HEK293 (cell line): ENCODE data around the gene CNOT4.
A peak's percentile ranks its signal among the peaks of the same experiment; 100 is the strongest.

Source experiments
- FEZF1 ChIP-seq: fragments of 450-650 bp; formaldehyde crosslinking; IDR thresholded peaks from 2 replicates; pipeline ENCODE4 v1.5.1; 2016; ENCODE audit warnings: missing biosample characterization, missing genetic modification characterization
- GLI4 ChIP-seq: fragments of 450-650 bp; formaldehyde crosslinking; IDR thresholded peaks from 2 replicates; pipeline ENCODE4 v1.5.1; 2016; ENCODE audit warnings: missing biosample characterization, missing genetic modification characterization
- KLF8 ChIP-seq: fragments of 450-650 bp; formaldehyde crosslinking; IDR thresholded peaks from 2 replicates; pipeline ENCODE4 v1.5.1; 2016; ENCODE audit warnings: missing biosample characterization, missing genetic modification characterization
- SP2 ChIP-seq: fragments of 450-650 bp; formaldehyde crosslinking; IDR thresholded peaks from 2 replicates; pipeline ENCODE4 v1.5.1; 2016; ENCODE audit warnings: missing biosample characterization, missing genetic modification characterization
- SP3 ChIP-seq: fragments of 450-650 bp; formaldehyde crosslinking; IDR thresholded peaks from 2 replicates; pipeline ENCODE4 v1.5.1; 2016; ENCODE audit warnings: missing biosample characterization, missing genetic modification characterization
- ZBTB1 ChIP-seq: fragments of 450-650 bp; formaldehyde crosslinking; IDR thresholded peaks from 2 replicates; pipeline ENCODE4 v1.5.1; 2016; ENCODE audit warnings: missing biosample characterization, missing genetic modification characterization
- ZBTB20 ChIP-seq: fragments of 450-650 bp; formaldehyde crosslinking; IDR thresholded peaks from 2 replicates; pipeline ENCODE4 v1.5.1; 2016; ENCODE audit warnings: missing biosample characterization, missing genetic modification characterization
- ZEB2 ChIP-seq: fragments of 450-650 bp; formaldehyde crosslinking; IDR thresholded peaks from 2 replicates; pipeline ENCODE4 v1.5.1; 2016; ENCODE audit warnings: missing biosample characterization, missing genetic modification characterization
- ZNF10 ChIP-seq: fragments of 450-650 bp; formaldehyde crosslinking; IDR thresholded peaks from 2 replicates; pipeline ENCODE4 v1.5.1; 2017; ENCODE audit warnings: missing biosample characterization, missing genetic modification characterization
- ZNF2 ChIP-seq: fragments of 450-650 bp; formaldehyde crosslinking; IDR thresholded peaks from 2 replicates; pipeline ENCODE4 v1.5.1; 2016; ENCODE audit warnings: missing biosample characterization, missing genetic modification characterization
- ZNF24 ChIP-seq: fragments of 450-650 bp; formaldehyde crosslinking; IDR thresholded peaks from 2 replicates; pipeline ENCODE4 v1.5.1; 2016; ENCODE audit warnings: missing biosample characterization, missing genetic modification characterization
- ZNF335 ChIP-seq: fragments of 450-650 bp; formaldehyde crosslinking; conservative IDR thresholded peaks from 2 replicates; pipeline ENCODE4 v1.5.1; 2016; ENCODE audit warnings: missing biosample characterization, missing genetic modification characterization
- ZNF391 ChIP-seq: fragments of 450-650 bp; formaldehyde crosslinking; IDR thresholded peaks from 2 replicates; pipeline ENCODE4 v1.5.1; 2016; ENCODE audit warnings: low read depth, missing biosample characterization, missing genetic modification characterization, borderline replicate concordance
- ZNF501 ChIP-seq: fragments of 450-650 bp; formaldehyde crosslinking; IDR thresholded peaks from 2 replicates; pipeline ENCODE4 v1.5.1; 2016; ENCODE audit warnings: missing biosample characterization, missing genetic modification characterization
- ZNF600 ChIP-seq: fragments of 450-650 bp; formaldehyde crosslinking; IDR thresholded peaks from 2 replicates; pipeline ENCODE4 v1.5.1; 2016; ENCODE audit warnings: missing biosample characterization, missing genetic modification characterization
- ZNF626 ChIP-seq: fragments of 450-650 bp; sonication (Bioruptor Pico); formaldehyde crosslinking; IDR thresholded peaks from 2 replicates; pipeline ENCODE4 v1.5.1; 2018; ENCODE audit warnings: missing biosample characterization, missing genetic modification characterization, inconsistent platforms
- ZNF701 ChIP-seq: fragments of 450-650 bp; formaldehyde crosslinking; IDR thresholded peaks from 2 replicates; pipeline ENCODE4 v1.5.1; 2016; ENCODE audit warnings: missing biosample characterization, missing genetic modification characterization
- ZSCAN30 ChIP-seq: fragments of 450-650 bp; IDR thresholded peaks from 2 replicates; pipeline ENCODE4 v1.5.1; 2018; ENCODE audit warnings: missing biosample characterization, mild to moderate bottlenecking, missing genetic modification characterization, moderate library complexity
- TF ChIP-seq, protein P1 (sequence below): fragments of 450-650 bp; formaldehyde crosslinking; IDR thresholded peaks from 2 replicates; pipeline ENCODE4 v1.5.1; 2016; ENCODE audit warnings: missing biosample characterization, missing genetic modification characterization
- TF ChIP-seq, protein P2 (sequence below): fragments of 450-650 bp; formaldehyde crosslinking; IDR thresholded peaks from 2 replicates; pipeline ENCODE4 v1.5.1; 2017; ENCODE audit warnings: missing biosample characterization, mild to moderate bottlenecking, missing genetic modification characterization, moderate library complexity
- TF ChIP-seq, protein P3 (sequence below): fragments of 450-650 bp; formaldehyde crosslinking; conservative IDR thresholded peaks from 2 replicates; pipeline ENCODE4 v1.5.1; 2016; ENCODE audit warnings: low read depth, missing biosample characterization, missing genetic modification characterization
- TF ChIP-seq, protein P4 (sequence below): fragments of 450-650 bp; formaldehyde crosslinking; IDR thresholded peaks from 2 replicates; pipeline ENCODE4 v1.5.1; 2017; ENCODE audit warnings: missing biosample characterization, missing genetic modification characterization
- TF ChIP-seq, protein P5 (sequence below): fragments of 450-650 bp; formaldehyde crosslinking; optimal IDR thresholded peaks from 2 replicates; pipeline ENCODE3; 2016; ENCODE audit warnings: missing biosample characterization, mild to moderate bottlenecking, missing genetic modification characterization
- TF ChIP-seq, protein P6 (sequence below): fragments of 450-650 bp; formaldehyde crosslinking; IDR thresholded peaks from 2 replicates; pipeline ENCODE4 v1.5.1; 2016; ENCODE audit warnings: missing biosample characterization, missing genetic modification characterization
- TF ChIP-seq, protein P7 (sequence below): fragments of 450-650 bp; IDR thresholded peaks from 2 replicates; pipeline ENCODE4 v1.5.1; 2018; ENCODE audit warnings: missing biosample characterization, missing genetic modification characterization

Gene CNOT4

DNA sequence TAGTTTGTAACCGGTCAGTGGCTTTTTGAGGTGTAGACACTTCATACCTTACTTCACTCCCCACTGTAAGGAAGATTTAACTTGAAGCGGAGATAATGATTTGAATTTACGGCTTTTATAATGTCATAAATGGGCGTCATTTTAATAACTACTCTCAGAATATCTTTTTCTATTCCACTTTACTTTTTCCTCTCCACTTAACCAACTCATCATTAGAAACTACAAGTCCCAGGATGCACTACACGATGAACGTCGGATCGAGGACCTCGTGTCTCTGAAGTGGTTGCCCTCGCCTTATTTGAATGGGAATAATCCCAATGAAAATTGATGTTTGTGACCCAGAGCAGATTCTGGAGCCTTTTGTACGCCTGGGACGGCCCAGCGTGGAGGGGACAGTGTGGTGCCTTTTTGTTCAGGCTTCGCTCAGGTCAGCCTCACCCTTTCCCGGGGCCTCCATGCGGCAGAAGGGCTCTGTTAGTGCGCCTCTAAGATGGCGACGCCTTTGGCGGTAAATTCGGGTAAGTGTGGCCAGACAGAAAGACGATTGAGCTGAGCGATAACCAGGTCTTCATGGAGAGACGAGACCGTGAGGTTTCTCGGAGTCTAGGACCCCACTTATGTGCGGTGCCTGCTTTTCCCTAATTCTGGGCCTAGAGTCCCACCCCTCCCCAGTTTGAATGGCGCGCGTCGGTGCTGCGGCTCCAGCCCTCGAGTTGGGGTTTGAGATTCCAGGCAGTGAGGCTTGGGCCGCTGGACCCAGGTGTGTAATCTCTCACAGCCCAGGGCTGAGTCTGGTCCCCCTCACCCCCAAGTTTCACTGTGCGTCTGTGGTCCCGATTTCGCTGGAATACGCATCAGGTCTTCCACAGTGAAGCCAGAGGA lies 47.8 kb upstream of the CNOT4 start, which contains the start of gene NUP205 (continued):
- TF ChIP-seq ZBTB1 (tag by site-specific recombination): no peak
- TF ChIP-seq KLF8: peak; percentile 60; the same call in 1 of the 2 replicates
- TF ChIP-seq ZNF2: peak; percentile 80
- TF ChIP-seq SP2 (tag by site-specific recombination): no peak; the same call in 1 of the 2 replicates
- TF ChIP-seq ZNF701 (tag by site-specific recombination): no peak
- TF ChIP-seq, protein P1, sequence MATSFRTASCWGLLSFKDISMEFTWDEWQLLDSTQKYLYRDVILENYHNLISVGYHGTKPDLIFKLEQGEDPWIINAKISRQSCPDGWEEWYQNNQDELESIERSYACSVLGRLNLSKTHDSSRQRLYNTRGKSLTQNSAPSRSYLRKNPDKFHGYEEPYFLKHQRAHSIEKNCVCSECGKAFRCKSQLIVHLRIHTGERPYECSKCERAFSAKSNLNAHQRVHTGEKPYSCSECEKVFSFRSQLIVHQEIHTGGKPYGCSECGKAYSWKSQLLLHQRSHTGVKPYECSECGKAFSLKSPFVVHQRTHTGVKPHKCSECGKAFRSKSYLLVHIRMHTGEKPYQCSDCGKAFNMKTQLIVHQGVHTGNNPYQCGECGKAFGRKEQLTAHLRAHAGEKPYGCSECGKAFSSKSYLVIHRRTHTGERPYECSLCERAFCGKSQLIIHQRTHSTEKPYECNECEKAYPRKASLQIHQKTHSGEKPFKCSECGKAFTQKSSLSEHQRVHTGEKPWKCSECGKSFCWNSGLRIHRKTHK (tag by site-specific recombination): no peak
- TF ChIP-seq ZNF24: 0 out of 2 replicates have a peak, but pooled peaks have one; percentile 64
- TF ChIP-seq, protein P2, sequence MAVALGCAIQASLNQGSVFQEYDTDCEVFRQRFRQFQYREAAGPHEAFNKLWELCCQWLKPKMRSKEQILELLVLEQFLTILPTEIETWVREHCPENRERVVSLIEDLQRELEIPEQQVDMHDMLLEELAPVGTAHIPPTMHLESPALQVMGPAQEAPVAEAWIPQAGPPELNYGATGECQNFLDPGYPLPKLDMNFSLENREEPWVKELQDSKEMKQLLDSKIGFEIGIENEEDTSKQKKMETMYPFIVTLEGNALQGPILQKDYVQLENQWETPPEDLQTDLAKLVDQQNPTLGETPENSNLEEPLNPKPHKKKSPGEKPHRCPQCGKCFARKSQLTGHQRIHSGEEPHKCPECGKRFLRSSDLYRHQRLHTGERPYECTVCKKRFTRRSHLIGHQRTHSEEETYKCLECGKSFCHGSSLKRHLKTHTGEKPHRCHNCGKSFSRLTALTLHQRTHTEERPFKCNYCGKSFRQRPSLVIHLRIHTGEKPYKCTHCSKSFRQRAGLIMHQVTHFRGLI (tag by site-specific recombination): no peak; the same call in 1 of the 2 replicates
- TF ChIP-seq ZNF501 (tag by site-specific recombination): peak; percentile 95
- no peak for TF ChIP-seq ZNF626
- TF ChIP-seq, protein P3, sequence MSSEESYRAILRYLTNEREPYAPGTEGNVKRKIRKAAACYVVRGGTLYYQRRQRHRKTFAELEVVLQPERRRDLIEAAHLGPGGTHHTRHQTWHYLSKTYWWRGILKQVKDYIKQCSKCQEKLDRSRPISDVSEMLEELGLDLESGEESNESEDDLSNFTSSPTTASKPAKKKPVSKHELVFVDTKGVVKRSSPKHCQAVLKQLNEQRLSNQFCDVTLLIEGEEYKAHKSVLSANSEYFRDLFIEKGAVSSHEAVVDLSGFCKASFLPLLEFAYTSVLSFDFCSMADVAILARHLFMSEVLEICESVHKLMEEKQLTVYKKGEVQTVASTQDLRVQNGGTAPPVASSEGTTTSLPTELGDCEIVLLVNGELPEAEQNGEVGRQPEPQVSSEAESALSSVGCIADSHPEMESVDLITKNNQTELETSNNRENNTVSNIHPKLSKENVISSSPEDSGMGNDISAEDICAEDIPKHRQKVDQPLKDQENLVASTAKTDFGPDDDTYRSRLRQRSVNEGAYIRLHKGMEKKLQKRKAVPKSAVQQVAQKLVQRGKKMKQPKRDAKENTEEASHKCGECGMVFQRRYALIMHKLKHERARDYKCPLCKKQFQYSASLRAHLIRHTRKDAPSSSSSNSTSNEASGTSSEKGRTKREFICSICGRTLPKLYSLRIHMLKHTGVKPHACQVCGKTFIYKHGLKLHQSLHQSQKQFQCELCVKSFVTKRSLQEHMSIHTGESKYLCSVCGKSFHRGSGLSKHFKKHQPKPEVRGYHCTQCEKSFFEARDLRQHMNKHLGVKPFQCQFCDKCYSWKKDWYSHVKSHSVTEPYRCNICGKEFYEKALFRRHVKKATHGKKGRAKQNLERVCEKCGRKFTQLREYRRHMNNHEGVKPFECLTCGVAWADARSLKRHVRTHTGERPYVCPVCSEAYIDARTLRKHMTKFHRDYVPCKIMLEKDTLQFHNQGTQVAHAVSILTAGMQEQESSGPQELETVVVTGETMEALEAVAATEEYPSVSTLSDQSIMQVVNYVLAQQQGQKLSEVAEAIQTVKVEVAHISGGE (tag by site-specific recombination): peak; percentile 31; the same call in 1 of the 2 replicates
- TF ChIP-seq ZNF600 (tag by site-specific recombination): peak; percentile 58
- peak; percentile 74; the same call in 1 of the 2 replicates for TF ChIP-seq ZSCAN30 (tag by site-specific recombination)
- no peak for TF ChIP-seq FEZF1 (tag by site-specific recombination)
- TF ChIP-seq, protein P4, sequence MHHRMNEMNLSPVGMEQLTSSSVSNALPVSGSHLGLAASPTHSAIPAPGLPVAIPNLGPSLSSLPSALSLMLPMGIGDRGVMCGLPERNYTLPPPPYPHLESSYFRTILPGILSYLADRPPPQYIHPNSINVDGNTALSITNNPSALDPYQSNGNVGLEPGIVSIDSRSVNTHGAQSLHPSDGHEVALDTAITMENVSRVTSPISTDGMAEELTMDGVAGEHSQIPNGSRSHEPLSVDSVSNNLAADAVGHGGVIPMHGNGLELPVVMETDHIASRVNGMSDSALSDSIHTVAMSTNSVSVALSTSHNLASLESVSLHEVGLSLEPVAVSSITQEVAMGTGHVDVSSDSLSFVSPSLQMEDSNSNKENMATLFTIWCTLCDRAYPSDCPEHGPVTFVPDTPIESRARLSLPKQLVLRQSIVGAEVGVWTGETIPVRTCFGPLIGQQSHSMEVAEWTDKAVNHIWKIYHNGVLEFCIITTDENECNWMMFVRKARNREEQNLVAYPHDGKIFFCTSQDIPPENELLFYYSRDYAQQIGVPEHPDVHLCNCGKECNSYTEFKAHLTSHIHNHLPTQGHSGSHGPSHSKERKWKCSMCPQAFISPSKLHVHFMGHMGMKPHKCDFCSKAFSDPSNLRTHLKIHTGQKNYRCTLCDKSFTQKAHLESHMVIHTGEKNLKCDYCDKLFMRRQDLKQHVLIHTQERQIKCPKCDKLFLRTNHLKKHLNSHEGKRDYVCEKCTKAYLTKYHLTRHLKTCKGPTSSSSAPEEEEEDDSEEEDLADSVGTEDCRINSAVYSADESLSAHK (tag by site-specific recombination): peak; percentile 12; the same call in 1 of the 2 replicates
- TF ChIP-seq ZBTB20 (tag by site-specific recombination): peak; percentile 70
- TF ChIP-seq, protein P5, sequence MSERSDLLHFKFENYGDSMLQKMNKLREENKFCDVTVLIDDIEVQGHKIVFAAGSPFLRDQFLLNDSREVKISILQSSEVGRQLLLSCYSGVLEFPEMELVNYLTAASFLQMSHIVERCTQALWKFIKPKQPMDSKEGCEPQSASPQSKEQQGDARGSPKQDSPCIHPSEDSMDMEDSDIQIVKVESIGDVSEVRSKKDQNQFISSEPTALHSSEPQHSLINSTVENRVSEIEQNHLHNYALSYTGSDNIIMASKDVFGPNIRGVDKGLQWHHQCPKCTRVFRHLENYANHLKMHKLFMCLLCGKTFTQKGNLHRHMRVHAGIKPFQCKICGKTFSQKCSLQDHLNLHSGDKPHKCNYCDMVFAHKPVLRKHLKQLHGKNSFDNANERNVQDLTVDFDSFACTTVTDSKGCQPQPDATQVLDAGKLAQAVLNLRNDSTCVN (tag by site-specific recombination): peak; percentile 32
- peak; percentile 59; the same call in 1 of the 2 replicates for TF ChIP-seq ZNF391 (tag by site-specific recombination)
- peak; percentile 100 for TF ChIP-seq ZNF335 (tag by site-specific recombination)
- TF ChIP-seq ZEB2 (tag by site-specific recombination): 0 out of 2 replicates have a peak, but pooled peaks have one; percentile 10
- TF ChIP-seq, protein P6, sequence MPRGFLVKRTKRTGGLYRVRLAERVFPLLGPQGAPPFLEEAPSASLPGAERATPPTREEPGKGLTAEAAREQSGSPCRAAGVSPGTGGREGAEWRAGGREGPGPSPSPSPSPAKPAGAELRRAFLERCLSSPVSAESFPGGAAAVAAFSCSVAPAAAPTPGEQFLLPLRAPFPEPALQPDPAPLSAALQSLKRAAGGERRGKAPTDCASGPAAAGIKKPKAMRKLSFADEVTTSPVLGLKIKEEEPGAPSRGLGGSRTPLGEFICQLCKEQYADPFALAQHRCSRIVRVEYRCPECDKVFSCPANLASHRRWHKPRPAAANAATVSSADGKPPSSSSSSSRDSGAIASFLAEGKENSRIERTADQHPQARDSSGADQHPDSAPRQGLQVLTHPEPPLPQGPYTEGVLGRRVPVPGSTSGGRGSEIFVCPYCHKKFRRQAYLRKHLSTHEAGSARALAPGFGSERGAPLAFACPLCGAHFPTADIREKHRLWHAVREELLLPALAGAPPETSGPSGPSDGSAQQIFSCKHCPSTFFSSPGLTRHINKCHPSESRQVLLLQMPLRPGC (tag by site-specific recombination): peak; percentile 46
- 0 out of 2 replicates have a peak, but pooled peaks have one; percentile 71 for TF ChIP-seq GLI4 (tag by site-specific recombination)
- no peak for TF ChIP-seq ZNF10
- TF ChIP-seq, protein P7, sequence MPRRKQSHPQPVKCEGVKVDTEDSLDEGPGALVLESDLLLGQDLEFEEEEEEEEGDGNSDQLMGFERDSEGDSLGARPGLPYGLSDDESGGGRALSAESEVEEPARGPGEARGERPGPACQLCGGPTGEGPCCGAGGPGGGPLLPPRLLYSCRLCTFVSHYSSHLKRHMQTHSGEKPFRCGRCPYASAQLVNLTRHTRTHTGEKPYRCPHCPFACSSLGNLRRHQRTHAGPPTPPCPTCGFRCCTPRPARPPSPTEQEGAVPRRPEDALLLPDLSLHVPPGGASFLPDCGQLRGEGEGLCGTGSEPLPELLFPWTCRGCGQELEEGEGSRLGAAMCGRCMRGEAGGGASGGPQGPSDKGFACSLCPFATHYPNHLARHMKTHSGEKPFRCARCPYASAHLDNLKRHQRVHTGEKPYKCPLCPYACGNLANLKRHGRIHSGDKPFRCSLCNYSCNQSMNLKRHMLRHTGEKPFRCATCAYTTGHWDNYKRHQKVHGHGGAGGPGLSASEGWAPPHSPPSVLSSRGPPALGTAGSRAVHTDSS (tag by site-specific recombination): no peak
- peak; percentile 73; the same call in 1 of the 2 replicates for TF ChIP-seq SP3 (tag by site-specific recombination)
